Keratinocyte (primary cell): ENCODE data around the gene FBXL13.

Source experiments
- EZH2 ChIP-seq: IDR thresholded peaks from one replicate; pipeline ENCODE4 v1.6.1; 2012; ENCODE audit warnings: inconsistent platforms, mild to moderate bottlenecking, low read length, moderate library complexity
- TF ChIP-seq, protein P1 (sequence below), 3 experiments: IDR thresholded peaks in 1 of 3; conservative IDR thresholded peaks in 1 of 3; optimal IDR thresholded peaks in 1 of 3; 2 replicates in 2 of 3; 3 replicates in 1 of 3; pipeline versions ENCODE3 to v1.5.1; 2011; ENCODE audit warnings: low read length in 3 of 3, mild to moderate bottlenecking in 3 of 3, moderate library complexity in 2 of 3, control low read depth in 1 of 3, inconsistent platforms in 1 of 3; ENCODE audit not compliant: insufficient read depth in 2 of 3; ENCODE audit errors: extremely low read depth in 1 of 3

DNA sequence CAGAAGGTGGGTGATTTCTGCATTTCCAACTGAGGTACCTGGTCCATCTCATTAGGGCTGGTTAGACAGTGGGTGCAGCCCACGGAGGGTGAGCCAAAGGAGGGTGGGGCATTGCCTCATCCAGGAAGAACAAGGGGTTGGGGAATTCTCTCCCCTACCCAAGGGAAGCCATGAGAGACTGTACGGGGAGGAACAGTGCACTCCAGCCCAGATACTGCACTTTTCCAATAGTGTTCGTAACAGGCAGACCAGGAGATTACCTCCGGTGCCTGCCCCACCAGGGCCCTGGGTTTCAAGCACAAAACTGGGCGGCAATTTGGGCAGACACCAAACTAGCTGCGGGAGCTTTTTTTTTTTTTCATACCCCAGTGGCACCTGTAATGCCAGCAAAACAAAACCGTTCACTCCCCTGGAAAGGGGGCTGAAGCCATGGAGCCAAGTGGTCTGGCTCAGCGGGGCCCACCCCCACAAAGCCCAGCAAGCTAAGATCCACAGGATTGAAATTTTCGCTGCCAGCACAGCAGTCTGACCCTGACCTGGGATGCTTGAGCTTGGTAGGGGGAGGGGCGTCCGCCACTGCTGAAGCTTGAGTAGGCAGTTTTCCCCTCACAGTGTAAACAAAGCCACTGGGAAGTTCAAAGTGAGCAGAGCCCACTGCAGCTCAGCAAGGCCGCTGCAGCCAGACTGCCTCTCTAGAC, 31.6 kb upstream of the FBXL13 start:
- TF ChIP-seq, protein P1, sequence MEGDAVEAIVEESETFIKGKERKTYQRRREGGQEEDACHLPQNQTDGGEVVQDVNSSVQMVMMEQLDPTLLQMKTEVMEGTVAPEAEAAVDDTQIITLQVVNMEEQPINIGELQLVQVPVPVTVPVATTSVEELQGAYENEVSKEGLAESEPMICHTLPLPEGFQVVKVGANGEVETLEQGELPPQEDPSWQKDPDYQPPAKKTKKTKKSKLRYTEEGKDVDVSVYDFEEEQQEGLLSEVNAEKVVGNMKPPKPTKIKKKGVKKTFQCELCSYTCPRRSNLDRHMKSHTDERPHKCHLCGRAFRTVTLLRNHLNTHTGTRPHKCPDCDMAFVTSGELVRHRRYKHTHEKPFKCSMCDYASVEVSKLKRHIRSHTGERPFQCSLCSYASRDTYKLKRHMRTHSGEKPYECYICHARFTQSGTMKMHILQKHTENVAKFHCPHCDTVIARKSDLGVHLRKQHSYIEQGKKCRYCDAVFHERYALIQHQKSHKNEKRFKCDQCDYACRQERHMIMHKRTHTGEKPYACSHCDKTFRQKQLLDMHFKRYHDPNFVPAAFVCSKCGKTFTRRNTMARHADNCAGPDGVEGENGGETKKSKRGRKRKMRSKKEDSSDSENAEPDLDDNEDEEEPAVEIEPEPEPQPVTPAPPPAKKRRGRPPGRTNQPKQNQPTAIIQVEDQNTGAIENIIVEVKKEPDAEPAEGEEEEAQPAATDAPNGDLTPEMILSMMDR (optimal IDR thresholded peaks at IDR 0.05 in 1 of 3, IDR thresholded peaks at IDR 0.05 in 1 of 3, conservative IDR thresholded peaks at IDR 0.05 in 1 of 3; ENCODE audit: extremely low read depth in 1 of 3, insufficient read depth in 2 of 3, low read length in 3 of 3): no peak
- no peak for TF ChIP-seq EZH2
